ENCODE data around the gene MYRIP.

MYRIP gene

DNA sequence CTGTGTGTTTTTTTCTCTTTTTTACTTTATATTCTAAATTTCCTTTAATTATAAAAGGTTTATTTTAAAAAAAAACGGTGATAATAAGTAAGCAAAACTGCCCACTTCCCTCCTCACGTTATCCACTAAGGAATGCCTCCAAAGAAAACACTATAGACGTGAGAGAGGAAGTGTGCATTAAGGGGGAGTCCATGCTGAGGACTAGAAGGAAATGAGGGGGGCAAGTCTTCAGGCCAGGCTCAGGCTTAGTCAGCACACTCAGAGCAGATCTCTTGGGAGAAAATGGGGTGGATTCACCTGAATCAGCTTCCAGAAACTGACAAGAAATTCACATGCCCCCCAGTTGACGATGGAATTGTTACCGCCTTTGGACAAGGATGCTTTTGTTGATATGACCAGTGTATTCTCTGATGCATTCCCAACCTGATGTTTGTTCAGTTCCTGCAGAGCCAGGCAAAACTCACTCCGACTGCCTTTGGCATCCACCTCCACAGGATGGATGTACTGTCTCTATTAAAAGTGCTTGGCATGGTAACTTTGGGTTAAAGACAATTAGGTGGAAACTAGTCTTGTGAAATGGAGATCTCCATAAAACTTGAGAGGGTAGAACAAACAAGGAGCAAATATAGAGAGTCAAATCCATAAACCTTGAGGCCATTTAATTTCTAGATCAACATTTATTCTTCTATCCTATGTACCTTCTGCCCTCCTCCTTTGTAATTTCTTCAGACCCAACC is 167.8 kb downstream of the MYRIP start:
- no peaks in the 10 kb centered on the region for H3K27me3 ChIP-seq (replicated peaks; ENCODE audit: control insufficient read depth, insufficient read depth, low read length)
- no peak overlapping the region for H3K4me3 ChIP-seq (replicated peaks; ENCODE audit: low read depth, low read length)
- TF ChIP-seq, protein P1, sequence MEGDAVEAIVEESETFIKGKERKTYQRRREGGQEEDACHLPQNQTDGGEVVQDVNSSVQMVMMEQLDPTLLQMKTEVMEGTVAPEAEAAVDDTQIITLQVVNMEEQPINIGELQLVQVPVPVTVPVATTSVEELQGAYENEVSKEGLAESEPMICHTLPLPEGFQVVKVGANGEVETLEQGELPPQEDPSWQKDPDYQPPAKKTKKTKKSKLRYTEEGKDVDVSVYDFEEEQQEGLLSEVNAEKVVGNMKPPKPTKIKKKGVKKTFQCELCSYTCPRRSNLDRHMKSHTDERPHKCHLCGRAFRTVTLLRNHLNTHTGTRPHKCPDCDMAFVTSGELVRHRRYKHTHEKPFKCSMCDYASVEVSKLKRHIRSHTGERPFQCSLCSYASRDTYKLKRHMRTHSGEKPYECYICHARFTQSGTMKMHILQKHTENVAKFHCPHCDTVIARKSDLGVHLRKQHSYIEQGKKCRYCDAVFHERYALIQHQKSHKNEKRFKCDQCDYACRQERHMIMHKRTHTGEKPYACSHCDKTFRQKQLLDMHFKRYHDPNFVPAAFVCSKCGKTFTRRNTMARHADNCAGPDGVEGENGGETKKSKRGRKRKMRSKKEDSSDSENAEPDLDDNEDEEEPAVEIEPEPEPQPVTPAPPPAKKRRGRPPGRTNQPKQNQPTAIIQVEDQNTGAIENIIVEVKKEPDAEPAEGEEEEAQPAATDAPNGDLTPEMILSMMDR (IDR thresholded peaks at IDR 0.05; ENCODE audit: insufficient read depth, low read length, poor library complexity, severe bottlenecking), result no peak
- H3K36me3 ChIP-seq (ENCODE audit: control insufficient read depth, insufficient read depth, low read length), result no peaks in the 10 kb centered on the region
- no peak for DNase-seq (ENCODE audit: extremely low read depth, insufficient read length)

DNA sequence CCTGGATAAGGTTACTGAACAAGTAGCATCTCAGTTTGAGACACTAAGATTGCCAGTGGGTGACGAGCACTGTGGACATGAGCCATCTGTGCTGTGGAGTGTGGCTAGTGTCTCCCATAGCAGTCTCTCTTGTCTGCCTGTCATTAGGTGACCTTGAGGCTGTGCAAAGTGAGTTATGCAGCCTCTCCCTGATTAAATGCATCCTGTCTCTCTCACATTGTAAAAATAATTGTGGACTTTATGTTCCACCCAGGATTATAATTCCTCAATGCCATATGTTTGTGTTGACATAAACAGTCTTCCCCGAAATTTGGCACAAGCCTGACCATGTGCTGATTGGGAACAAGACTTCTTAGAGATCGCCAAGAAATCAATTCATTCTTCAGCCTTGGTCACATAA is 168.9 kb downstream of the MYRIP start:
- no peak overlapping the region for H3K4me3 ChIP-seq (replicated peaks; ENCODE audit: low read depth, low read length)
- no peaks in the 10 kb centered on the region for H3K36me3 ChIP-seq (ENCODE audit: control insufficient read depth, insufficient read depth, low read length)
- no peaks in the 10 kb centered on the region for H3K27me3 ChIP-seq (replicated peaks; ENCODE audit: control insufficient read depth, insufficient read depth, low read length)
- DNase-seq (ENCODE audit: extremely low read depth, insufficient read length), result no peak
- TF ChIP-seq, protein P1 (IDR thresholded peaks at IDR 0.05; ENCODE audit: insufficient read depth, low read length, poor library complexity, severe bottlenecking), result no peak

DNA sequence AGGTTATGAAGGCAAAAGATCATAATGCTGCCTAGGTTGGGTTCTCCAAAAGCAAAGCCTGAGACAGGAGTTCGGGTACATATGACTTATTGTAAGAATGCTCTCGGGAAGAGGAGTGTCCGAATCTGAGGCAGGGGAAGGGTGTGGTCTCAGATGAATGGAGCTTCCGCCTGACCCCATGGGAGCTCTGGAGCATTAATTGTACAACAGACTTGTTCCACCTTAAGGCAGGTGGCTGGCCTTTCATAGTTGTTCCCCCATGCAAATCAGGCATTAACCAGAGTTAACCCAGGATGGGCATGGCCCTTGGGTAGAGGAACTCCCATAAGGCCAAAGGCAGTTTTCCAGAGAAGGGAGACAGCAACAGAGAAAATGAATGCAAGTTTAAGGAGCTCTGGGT is 170.6 kb downstream of the MYRIP start:
- TF ChIP-seq, protein P1 (IDR thresholded peaks at IDR 0.05; ENCODE audit: insufficient read depth, low read length, poor library complexity, severe bottlenecking), result no peak
- H3K36me3 ChIP-seq (ENCODE audit: control insufficient read depth, insufficient read depth, low read length), result no peaks in the 10 kb centered on the region

DNA sequence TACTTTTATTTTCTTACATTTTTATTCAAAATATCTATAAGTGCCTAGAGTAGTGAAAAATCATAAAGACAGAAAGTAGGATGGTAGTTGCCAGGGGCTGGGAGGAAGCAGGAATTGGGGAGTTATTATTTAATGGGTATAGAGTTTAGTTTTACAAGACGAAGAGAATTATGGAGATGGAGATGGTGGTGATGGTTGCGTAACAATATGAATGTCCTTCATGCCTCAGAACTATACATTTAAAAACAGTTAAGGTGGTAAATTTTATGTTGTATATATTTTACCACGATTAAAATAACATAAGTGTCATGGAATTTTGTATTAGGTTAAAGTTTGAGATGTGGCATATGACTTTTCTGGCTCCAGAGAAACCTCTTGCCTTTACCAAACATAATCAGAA is 171.4 kb downstream of the MYRIP start:
- no peaks in the 10 kb centered on the region for H3K27me3 ChIP-seq (replicated peaks; ENCODE audit: control insufficient read depth, insufficient read depth, low read length)
- DNase-seq (ENCODE audit: extremely low read depth, insufficient read length), result no peak
- H3K4me3 ChIP-seq (replicated peaks; ENCODE audit: low read depth, low read length), result no peak overlapping the region
- TF ChIP-seq, protein P1 (IDR thresholded peaks at IDR 0.05; ENCODE audit: insufficient read depth, low read length, poor library complexity, severe bottlenecking), result no peak
- H3K36me3 ChIP-seq (ENCODE audit: control insufficient read depth, insufficient read depth, low read length), result no peaks in the 10 kb centered on the region

More for the DNA sequence above, 170.6 kb downstream of the MYRIP start:
- no peaks in the 10 kb centered on the region for H3K27me3 ChIP-seq (replicated peaks; ENCODE audit: control insufficient read depth, insufficient read depth, low read length)
- H3K4me3 ChIP-seq (replicated peaks; ENCODE audit: low read depth, low read length), result no peak overlapping the region
- DNase-seq (ENCODE audit: extremely low read depth, insufficient read length), result no peak

DNA sequence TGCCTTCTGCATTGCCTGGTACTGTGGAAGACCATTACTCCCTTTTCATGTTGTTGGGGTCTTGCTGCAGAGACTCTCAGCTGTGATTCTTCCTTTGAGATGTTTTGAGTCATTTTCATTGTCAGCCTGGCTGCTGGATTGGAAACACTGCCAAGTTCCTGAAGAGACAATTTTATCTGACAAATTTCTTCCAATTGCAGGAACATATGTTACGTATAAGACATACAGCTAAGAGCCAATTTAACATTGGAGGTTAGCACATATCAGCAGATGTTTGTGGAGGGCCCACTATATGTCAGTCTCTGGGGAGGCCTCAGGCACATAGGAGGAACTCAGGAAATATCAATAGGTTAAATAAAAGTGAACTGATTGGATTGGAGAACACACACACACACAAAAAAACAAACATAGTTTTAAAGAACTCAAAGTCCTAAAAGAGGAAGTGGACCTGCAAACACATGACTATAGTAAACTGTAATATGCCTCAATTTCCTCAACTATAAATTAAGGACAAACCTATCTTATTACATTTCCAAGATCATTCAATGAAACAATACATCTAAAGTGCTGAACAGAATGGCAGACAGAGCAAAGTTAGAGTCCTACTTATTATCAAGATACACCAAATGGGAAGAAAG is 172.3 kb downstream of the MYRIP start:
- H3K4me3 ChIP-seq (replicated peaks; ENCODE audit: low read depth, low read length), result no peak overlapping the region
- no peaks in the 10 kb centered on the region for H3K27me3 ChIP-seq (replicated peaks; ENCODE audit: control insufficient read depth, insufficient read depth, low read length)
- DNase-seq (ENCODE audit: extremely low read depth, insufficient read length), result no peak
- TF ChIP-seq, protein P1 (IDR thresholded peaks at IDR 0.05; ENCODE audit: insufficient read depth, low read length, poor library complexity, severe bottlenecking), result no peak
- H3K36me3 ChIP-seq (ENCODE audit: control insufficient read depth, insufficient read depth, low read length), result no peaks in the 10 kb centered on the region

All from GM06990 (cell line).